Gastroesophageal sphincter (tissue), 4 donors: ENCODE measurements around the gene FXYD7. TPM values are rescaled to one million over a fixed set of nuclear protein-coding genes. Genes with fewer than 3 reads are reported as not detected.

Experiments used
- ATAC-seq: fragments of 150-250 bp; one replicate; pipeline ENCODE4 v1.9.1; 2016; ENCODE audit warnings: mild to moderate bottlenecking, moderate library complexity
- H3K27ac ChIP-seq, 4 donors: fragments of 200-600 bp; sonication (generic) in 3 of 4; 1 replicate in 3 of 4; 2 replicates in 1 of 4; pipeline ENCODE4 v1.5.1; 2016 to 2019
- H3K27me3 ChIP-seq: fragments of 200-600 bp; sonication (generic); one replicate; pipeline ENCODE4 v1.5.1; 2019
- H3K36me3 ChIP-seq, 2 donors: fragments of 200-600 bp; sonication (generic); one replicate each; pipeline ENCODE4 v1.5.1; 2019; ENCODE audit warnings: control low read depth in 1 of 2
- H3K4me1 ChIP-seq, 3 donors: fragments of 200-600 bp; sonication (generic); 1 replicate in 2 of 3; 2 replicates in 1 of 3; pipeline ENCODE4 v1.5.1; 2016 to 2019; ENCODE audit warnings: control low read depth in 2 of 3
- H3K4me3 ChIP-seq, 2 donors: fragments of 200-600 bp; sonication (generic); one replicate each; pipeline ENCODE4 v1.5.1; 2019; ENCODE audit warnings: mild to moderate bottlenecking in 1 of 2, moderate library complexity in 1 of 2
- H3K9me3 ChIP-seq, 3 donors: fragments of 200-600 bp; sonication (generic); one replicate each; pipeline ENCODE4 v1.5.1; 2017 to 2019; ENCODE audit warnings: control low read depth in 2 of 3
- EP300 ChIP-seq: sonication (generic); formaldehyde crosslinking; IDR thresholded peaks from one replicate; pipeline ENCODE4 v1.6.1; 2017; ENCODE audit warnings: antibody characterized with exemption, mild to moderate bottlenecking
- POLR2A ChIP-seq, 2 donors: fragments of 450-650 bp; IDR thresholded peaks; one replicate each; pipeline ENCODE4 v1.6.1; 2017; ENCODE audit warnings: antibody characterized with exemption in 2 of 2, mild to moderate bottlenecking in 2 of 2, moderate library complexity in 1 of 2
- POLR2AphosphoS5 ChIP-seq: sonication (generic); formaldehyde crosslinking; IDR thresholded peaks from one replicate; pipeline ENCODE4 v1.6.1; 2017; ENCODE audit warnings: antibody characterized with exemption
- WGBS, 2 donors: methylation state at CpG; one replicate each; pipeline ENCODE4 v1.1.5; 2018; ENCODE audit warnings: low coverage in 1 of 2; 5-methylcytosine and 5-hydroxymethylcytosine counted together
- total RNA-seq, 4 donors: library from RNA; depleted of rRNA; stranded (reverse); fragments of >200 nt; gene quantifications; one replicate each; pipeline ENCODE4 v1.1.0, GENCODE V29; 2016
- TF ChIP-seq, protein P1 (sequence below), 4 experiments: fragments of 200-600 bp in 2 of 4; fragments of 450-650 bp in 2 of 4; sonication (generic) in 1 of 4; IDR thresholded peaks; one replicate each; pipeline ENCODE4 v1.5.1; 2017 to 2019; ENCODE audit warnings: antibody characterized with exemption in 4 of 4, mild to moderate bottlenecking in 2 of 4, moderate library complexity in 2 of 4

The FXYD7 gene
- total RNA-seq, 4 donors from 2014 or later, result not detected

DNA sequence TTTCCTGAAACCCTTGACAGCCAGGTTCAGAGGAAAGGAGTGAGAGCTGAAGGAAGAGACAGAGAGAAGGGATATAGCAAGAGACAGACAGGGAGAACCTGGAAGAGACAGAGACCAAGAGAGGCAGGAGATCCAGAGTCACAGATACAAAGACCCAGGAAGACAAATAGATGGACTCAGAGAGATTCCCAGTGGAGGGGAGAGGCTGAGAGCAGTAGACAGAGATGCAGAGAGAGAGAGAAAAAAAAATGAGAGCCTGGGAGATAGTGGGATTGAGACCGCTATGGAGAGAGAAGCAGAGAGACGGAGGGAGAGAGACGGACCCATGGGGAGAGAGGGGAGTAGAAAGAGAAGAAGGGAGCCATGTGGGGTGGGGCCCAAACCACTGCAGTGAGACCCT, 763 bp downstream of the FXYD7 start:
- Histone ChIP-seq H3K9me3 (no peaks in the 10 kb centered on the region), H3K4me1 (peaks cover 0 to 49% (median 21%) of the 10 kb centered on the region in 3 donors), H3K36me3 (peaks cover 0 to 3% of the 10 kb centered on the region in 2 donors), H3K27ac (no peak overlapping the region), H3K4me3 (no peak overlapping the region), H3K27me3 (peaks cover 39% of the 10 kb centered on the region)
- ATAC-seq, result no peak
- TF ChIP-seq POLR2A (IDR thresholded peaks at IDR 0.05), result no peak
- TF ChIP-seq POLR2AphosphoS5, result no peak
- 48 to 63% methylated on average over 3 of the region's 3 CpGs for WGBS, 2 donors

DNA sequence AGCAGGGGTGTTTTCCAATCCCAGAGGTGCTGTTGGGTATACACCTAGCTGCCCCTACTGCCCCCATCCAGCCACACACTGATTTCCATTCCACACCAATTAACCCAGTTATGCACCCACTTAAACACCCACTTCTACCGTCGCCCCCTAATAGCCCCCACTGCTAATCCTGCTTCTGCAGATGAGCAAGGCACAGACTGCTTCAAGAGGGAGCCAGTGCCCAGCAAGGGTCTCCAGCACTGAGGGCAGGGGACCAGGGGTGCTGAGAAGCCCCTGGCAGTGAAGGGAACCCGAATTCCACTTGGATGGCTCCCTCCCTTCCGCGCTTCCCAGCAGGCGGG, 1.2 kb downstream of the FXYD7 start:
- no peaks in the 10 kb centered on the region for H3K9me3 ChIP-seq
- H3K27ac ChIP-seq, result no peak overlapping the region
- H3K4me3 ChIP-seq, result no peak overlapping the region
- peaks cover 41% of the 10 kb centered on the region for H3K27me3 ChIP-seq
- peaks cover 0 to 3% of the 10 kb centered on the region in 2 donors for H3K36me3 ChIP-seq
- WGBS, 2 donors, result 30% methylated on average over 2 of the region's 6 CpGs; no CpG with 5 or more reads in 1 of the 2 donors
- no peak for ATAC-seq
- TF ChIP-seq POLR2A (IDR thresholded peaks at IDR 0.05) (no peak), EP300 (no peak)
- TF ChIP-seq, protein P1, sequence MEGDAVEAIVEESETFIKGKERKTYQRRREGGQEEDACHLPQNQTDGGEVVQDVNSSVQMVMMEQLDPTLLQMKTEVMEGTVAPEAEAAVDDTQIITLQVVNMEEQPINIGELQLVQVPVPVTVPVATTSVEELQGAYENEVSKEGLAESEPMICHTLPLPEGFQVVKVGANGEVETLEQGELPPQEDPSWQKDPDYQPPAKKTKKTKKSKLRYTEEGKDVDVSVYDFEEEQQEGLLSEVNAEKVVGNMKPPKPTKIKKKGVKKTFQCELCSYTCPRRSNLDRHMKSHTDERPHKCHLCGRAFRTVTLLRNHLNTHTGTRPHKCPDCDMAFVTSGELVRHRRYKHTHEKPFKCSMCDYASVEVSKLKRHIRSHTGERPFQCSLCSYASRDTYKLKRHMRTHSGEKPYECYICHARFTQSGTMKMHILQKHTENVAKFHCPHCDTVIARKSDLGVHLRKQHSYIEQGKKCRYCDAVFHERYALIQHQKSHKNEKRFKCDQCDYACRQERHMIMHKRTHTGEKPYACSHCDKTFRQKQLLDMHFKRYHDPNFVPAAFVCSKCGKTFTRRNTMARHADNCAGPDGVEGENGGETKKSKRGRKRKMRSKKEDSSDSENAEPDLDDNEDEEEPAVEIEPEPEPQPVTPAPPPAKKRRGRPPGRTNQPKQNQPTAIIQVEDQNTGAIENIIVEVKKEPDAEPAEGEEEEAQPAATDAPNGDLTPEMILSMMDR (IDR thresholded peaks at IDR 0.05), result no peak
- peaks cover 0 to 45% (median 21%) of the 10 kb centered on the region in 3 donors for H3K4me1 ChIP-seq

DNA sequence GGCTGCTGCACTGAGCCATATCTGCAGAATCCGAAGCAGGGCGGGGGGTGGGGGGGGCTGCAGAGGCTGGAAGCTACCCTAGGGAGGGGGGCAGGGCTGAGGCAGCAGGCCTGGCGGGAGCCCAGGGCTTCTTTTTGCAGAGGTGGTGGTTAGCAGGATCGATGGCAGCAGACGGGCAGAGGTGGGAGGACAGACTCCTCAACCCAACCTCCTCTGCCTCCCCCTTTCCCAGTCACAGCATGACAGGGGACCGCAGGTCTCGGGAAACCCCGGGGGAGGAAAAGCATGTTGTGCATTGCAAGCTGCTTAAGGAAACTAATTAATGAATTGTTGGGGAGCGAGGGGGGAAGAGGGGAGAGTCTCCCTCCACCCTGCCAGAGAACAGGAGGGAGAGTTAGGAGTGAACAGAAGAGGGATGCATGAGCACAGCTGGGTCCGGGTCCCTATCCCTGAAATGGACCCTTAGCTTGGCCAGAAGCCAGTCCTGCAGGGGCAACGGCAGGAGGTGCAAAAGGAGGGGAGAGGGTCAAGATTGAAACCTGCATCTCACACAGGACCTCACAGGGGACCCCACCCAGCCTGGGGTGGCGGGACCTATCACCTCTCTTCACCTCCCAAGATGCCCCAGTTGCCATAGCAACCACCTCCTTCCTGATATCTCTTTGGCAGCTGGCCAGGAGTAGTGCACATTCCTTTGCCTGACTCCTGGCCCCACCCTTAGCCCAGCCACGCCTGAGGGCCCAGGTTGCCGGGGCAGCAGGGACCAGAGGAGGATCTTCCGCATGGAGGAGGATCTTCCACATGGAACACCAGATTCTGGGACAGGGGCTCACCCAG, 1.8 kb downstream of the FXYD7 start:
- no peak for TF ChIP-seq EP300
- TF ChIP-seq, protein P1 (IDR thresholded peaks at IDR 0.05), result no peak
- TF ChIP-seq POLR2A (IDR thresholded peaks at IDR 0.05), result no peak
- TF ChIP-seq POLR2AphosphoS5, result no peak
- H3K9me3 ChIP-seq, result no peaks in the 10 kb centered on the region
- no peak overlapping the region for H3K27ac ChIP-seq
- peaks cover 0 to 3% of the 10 kb centered on the region in 2 donors for H3K36me3 ChIP-seq
- no peak overlapping the region for H3K4me3 ChIP-seq
- H3K27me3 ChIP-seq, result peaks cover 42% of the 10 kb centered on the region
- no peak for ATAC-seq
- H3K4me1 ChIP-seq, result peaks cover 0 to 39% (median 21%) of the 10 kb centered on the region in 3 donors
- WGBS, 2 donors, result 0 to 36% methylated on average over 2 to 4 of the region's 15 CpGs

DNA sequence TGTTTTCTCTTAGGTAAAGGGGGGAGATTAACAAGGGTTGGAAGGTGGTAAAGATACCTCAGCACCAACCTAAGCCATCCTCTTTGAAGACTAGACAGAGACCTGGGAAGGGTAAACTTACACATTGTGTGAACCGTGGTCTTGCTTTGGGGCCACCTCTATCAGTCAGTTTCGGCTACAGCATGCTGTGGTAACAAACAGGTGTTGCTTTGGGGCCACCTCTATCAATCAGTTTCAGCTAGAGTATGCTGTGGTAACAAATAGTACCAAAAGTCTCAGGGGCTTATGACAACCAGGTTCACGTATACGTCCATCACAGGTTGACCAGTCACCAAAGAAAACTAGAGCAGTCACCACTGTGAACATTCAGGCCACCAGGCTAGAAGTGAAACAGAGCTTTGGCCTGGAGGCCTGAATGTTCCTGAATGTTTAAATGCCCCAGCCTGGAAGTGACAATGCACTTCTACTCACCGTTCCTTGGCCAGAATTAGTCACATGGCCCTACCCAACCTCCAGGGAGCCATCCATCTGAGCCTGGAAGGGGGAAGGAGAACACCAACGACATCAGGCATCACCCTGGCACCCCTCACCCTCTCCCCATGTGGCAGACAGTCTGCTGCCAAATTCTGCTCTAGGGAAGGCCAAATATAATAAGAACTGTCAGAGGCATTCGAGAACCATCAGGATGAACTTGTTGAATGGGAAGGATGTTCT, 3.8 kb downstream of the FXYD7 start:
- H3K27me3 ChIP-seq, result peaks cover 44% of the 10 kb centered on the region
- 72 to 93% methylated on average over 3 to 6 of the region's 7 CpGs for WGBS, 2 donors
- H3K4me3 ChIP-seq, result no peak overlapping the region
- no peaks in the 10 kb centered on the region for H3K9me3 ChIP-seq
- H3K4me1 ChIP-seq, result peaks cover 0 to 20% (median 15%) of the 10 kb centered on the region in 3 donors
- TF ChIP-seq, protein P1 (IDR thresholded peaks at IDR 0.05), result no peak
- no peak for TF ChIP-seq POLR2A (IDR thresholded peaks at IDR 0.05)
- no peak for TF ChIP-seq POLR2AphosphoS5
- TF ChIP-seq EP300, result no peak
- no peak for ATAC-seq
- H3K27ac ChIP-seq, result no peak overlapping the region
- H3K36me3 ChIP-seq, result peaks cover 0 to 3% of the 10 kb centered on the region in 2 donors

DNA sequence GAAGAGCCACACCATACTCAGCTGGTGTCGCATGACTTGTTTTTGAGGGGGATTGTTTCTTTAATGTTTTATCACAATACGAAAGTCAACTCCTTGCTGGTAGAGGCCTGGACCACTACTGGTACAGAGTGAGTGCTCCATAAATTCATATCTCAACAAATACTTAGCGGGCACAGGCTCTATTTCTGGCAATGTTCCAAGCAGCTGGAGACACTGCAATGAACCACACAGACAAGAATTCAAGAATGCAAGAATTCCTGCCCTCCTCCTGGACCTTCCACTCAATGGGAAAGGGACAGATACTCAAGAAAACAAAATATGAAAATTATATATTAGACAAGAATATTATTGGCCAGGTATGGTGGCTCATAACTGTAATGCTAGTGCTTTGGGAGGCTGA, 6.4 kb downstream of the FXYD7 start:
- WGBS, 2 donors, result 74 to 83% methylated on average over 3 of the region's 3 CpGs
- no peak for ATAC-seq

More for the DNA sequence above, 6.4 kb downstream of the FXYD7 start:
- no peaks in the 10 kb centered on the region for H3K36me3 ChIP-seq
- H3K4me1 ChIP-seq, result peaks cover 0 to 20% (median 8%) of the 10 kb centered on the region in 3 donors
- no peaks in the 10 kb centered on the region for H3K9me3 ChIP-seq
- peaks cover 47% of the 10 kb centered on the region for H3K27me3 ChIP-seq
- H3K4me3 ChIP-seq, result no peak overlapping the region
- H3K27ac ChIP-seq, result no peak overlapping the region
- TF ChIP-seq EP300 (no peak), POLR2AphosphoS5 (no peak), POLR2A (IDR thresholded peaks at IDR 0.05) (no peak)
- TF ChIP-seq, protein P1 (IDR thresholded peaks at IDR 0.05), result no peak
